HG02852 (cell line): ENCODE results near the gene GAB3.

Experiments
- ATAC-seq: cut with Tn5 transposase; IDR thresholded peaks from one replicate; pipeline ENCODE4 v1.9.1; 2021; ENCODE audit warnings: mild to moderate bottlenecking, moderate library complexity; ENCODE audit not compliant: unreplicated experiment

GAB3 gene

DNA sequence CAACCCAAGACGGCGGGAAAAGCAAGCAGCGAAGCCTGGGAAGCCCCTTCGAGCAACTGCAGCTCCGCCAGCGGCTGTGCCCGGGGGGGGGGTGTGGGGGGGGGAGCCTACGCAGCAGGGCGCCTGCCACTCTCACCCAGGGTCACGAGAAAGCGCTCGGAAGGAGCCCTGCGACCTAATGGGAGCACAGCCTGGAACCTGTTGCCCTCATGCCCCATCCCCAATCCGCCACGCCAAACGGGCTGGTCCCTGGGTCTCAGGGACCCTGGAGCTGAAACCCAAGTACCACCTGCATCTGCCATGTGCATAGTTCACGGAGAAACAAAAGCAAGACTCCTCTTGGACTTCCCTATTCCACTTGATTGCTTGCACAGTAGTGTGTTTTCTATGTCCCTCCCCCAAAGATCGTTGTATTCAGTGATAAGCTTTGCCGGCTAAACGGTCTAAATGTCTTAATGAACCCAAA is 359 bp upstream of the GAB3 start:
- no peak for ATAC-seq

- ATAC-seq = no peak
Observed at GRCh38 chrX:154749856-154750255, 1.0 kb downstream of the GAB3 start.

- peak; percentile 66 for ATAC-seq
Observed at GRCh38 chrX:154748712-154749339, 2.1 kb downstream of the GAB3 start.

- ATAC-seq = no peak
Observed at GRCh38 chrX:154742613-154743012, 8.3 kb downstream of the GAB3 start.

DNA sequence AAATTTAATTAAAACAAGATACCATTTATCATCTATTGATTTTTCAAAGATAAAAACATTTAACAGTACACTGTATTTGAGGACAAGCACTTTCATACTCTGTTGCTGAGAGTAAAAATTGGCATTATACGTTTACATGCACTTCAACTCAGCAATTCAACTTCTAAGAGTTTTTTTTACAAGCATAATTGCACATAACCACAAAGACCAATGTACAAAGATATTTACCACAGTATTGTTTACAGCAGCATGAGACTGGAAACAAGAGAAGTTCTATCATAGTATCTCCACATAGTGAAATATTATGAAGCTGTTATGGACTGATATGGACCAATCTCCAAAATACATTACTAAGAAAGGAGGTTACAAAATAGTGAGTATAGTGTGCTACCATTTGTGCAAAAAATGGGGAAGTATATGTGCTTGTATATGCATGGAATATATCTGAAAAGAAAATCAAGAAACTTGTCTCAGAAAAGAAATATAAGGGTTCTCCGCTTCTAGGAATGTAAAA is 10.9 kb downstream of the GAB3 start:
- ATAC-seq = no peak

DNA sequence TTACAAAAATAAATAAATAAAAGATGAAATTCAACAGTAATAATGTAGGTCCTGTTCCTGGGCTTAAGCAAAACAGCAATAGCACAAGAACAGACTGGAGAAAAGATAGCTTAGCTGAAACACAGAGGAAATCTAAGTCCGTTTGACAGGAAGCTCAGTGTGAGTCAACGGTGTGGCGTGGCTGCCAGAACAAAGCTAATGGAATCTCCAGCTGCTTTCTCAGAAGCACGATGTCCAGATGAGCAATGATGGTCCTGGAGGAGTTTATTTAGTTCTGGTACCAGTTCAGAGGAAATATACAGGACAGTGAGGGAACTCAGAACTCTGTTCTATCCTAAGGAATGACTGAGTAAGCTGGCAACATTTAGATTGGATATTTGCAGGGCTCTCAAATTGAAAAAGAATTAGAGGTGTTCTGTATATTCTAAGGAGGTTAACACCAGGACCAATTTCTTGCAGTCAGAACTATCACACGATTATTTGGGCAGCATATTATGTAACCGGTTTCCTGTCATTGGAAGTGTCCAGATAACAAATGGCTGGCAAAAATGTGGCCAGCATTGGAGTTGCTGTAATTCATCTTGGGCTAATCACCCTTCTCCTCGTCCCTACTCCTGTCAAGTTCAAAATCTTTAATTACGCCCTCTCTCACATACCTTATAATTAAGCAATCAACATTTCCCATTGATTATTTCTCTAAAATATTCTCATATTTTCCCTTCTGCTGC is 12.7 kb downstream of the GAB3 start:
- no peak for ATAC-seq

DNA sequence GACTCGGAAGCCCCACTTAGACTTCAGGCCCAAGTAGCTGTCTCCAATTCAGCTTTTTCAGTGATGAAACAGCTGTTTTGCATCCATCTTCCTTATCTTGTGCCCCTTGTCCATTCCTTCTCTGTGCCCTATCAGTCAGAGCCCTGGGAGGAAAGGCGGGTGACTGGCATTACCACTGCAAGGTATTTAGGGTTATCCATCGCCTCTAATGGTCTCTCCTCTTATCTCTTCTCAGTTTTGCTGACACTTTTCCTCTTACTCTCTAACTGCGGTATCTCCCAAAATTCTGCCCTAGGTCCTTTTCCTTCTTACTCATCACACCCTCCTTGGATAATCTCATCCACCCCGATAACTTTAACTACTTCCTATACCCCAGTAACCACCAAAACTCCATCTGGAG is 13.7 kb downstream of the GAB3 start:
- no peak for ATAC-seq

- ATAC-seq = no peak
Observed at GRCh38 chrX:154735695-154736393, 15.0 kb downstream of the GAB3 start.

GRCh38 chrX:154734061-154734781 is 16.7 kb downstream of the GAB3 start:
- peak; percentile 59 for ATAC-seq

DNA sequence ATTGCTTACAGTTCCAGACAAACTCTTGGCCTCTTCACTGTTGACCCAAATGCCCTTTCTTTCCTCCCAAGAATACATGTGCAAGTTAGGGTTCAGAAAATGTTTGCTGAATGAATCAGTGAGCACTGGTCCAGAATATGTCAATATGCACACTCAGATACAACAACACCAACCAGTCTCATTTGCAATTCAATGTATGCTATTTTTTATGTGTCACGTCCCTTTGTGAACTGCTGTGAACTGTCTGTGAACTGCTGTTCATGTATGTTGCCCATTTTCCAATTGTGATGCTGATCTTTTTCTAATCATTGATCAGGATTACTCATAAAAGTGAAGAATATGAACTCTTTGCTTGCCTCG is 17.8 kb downstream of the GAB3 start:
- ATAC-seq = no peak

DNA sequence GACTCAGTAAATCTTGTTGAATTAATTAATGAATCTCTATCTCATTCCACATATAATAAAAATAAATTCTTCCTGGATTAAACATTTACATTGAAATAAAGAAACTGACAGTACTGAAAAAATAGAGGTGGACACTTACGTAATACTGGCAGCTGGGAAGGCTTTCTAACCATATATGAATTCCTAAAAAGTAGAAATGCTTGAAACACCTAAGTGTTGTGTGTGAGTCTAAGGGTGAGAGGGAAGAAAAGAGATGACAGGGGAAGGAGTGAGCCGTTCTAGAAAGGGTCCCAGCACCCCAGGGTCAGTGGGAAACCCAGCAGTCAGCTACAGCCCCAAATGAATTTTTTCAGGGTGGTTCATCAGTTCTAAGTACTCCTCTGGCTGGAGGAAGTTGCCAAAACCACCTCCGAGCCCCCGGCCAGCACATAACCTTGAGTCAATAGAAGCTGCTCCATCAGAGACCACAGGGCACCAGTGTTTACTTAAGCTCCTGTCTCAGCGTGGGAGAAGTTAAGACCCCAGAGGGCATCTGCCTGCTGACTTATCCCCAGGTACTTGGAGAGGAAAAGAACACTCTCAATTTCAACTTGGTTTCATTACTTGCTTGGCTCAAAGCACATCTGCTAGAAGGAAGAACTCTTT is 18.3 kb downstream of the GAB3 start:
- no peak for ATAC-seq

- no peak for ATAC-seq
Observed at GRCh38 chrX:154731881-154732280, 19.0 kb downstream of the GAB3 start.

DNA sequence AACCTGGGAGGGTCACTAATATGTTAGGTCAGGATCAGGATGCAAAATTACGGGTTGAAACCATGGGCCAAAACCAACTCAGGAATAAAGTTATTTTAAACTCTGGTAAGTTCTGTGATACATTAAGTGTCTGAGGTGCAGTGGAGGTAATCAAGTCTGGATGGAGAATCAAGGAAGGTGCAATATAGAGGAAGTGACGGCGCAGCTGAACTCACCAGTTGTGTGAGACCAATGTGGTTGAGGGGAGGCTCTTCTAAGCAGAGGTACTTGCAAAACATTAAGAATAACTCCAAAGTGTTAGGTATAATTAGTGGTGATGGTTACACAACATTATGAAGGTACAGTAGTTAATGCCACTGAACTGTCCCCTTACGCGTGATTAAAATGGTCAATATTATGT is 19.7 kb downstream of the GAB3 start:
- no peak for ATAC-seq

- ATAC-seq = no peak
Observed at GRCh38 chrX:154730253-154730891, 20.5 kb downstream of the GAB3 start.

DNA sequence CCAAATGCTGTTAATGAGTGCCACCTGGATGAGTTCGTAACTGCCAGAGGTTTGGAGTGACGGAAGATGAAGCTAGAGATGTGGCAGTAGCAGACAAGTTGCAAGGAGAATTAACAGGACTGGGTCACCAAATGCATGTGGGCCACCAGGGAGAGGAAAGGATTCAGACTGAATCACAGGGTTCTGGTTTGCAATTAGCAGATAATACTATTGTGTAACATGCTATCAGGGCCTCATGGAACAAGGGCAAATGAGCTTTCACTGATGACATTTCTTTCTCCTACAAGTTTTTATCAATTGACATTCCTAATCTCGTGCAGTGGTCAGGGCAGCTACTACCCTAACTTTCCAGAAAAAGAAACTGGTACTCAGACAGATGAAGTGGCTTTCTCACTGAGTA is 21.4 kb downstream of the GAB3 start:
- ATAC-seq = no peak

DNA sequence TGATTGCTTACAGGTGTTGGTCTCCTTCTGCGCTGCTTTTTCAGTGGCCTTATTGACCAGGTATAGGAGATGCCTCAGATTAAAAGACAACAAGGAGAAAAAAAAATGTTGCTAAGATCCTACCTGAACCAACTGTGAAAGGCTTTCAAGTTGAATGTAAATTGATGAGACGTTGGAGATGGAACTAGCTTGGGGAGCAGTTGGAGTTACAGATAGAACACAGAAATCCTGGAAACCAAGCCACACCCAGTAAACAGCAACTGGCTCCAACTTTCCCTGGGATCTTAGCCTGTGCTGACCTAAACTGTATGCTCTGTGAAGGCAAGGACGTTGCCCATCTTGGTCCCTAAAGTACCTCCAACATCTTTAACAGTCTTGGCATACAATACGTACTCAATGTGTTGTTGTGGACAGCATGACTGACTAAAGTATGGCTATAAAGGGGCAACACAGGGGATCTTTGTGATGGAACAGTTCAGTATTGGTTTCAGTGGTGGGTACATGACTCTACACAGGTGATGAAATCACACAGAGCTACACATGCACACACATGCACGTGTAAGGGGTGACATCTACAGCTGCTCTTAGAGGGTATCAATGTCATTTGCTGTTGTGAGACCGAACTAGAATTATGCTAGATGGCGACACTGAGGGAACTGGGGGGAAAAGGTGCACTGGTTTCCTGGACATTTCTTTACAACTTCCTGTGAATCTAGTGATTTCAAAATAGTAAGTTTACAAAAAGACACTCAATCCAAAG is 22.3 kb downstream of the GAB3 start:
- ATAC-seq = no peak

- no peak for ATAC-seq
Observed at GRCh38 chrX:154727871-154728270, 23.0 kb downstream of the GAB3 start.

- no peak for ATAC-seq
Observed at GRCh38 chrX:154727418-154727817, 23.5 kb downstream of the GAB3 start.

GRCh38 chrX:154724993-154725756 is 25.7 kb downstream of the GAB3 start:
- no peak for ATAC-seq
